A673 (cell line): ENCODE data around the gene TPI1. TPM values are rescaled to one million over a fixed set of nuclear protein-coding genes. Genes with fewer than 3 reads are reported as not detected.

Experiments
- BruUV-seq: library from RNA; stranded (reverse); fragments of 400-500 nt; replicated peaks from 2 replicates; lab custom pipeline; 2021; lab: Mats Ljungman, UMichigan
- CTCF ChIA-PET: fragments of 300-600 bp; sonication (Branson Sonifier 250); formaldehyde crosslinking; loops from one replicate; lab custom pipeline; 2022; ENCODE audit warnings: antibody characterized with exemption; lab: Charles Lee
- POLR2A ChIA-PET: fragments of 300-600 bp; sonication (Branson Sonifier 250); formaldehyde crosslinking; loops from one replicate; lab custom pipeline; 2022; ENCODE audit warnings: antibody characterized with exemption; ENCODE audit not compliant: low non-redundant PET; lab: Charles Lee
- DNase-seq: peaks from one replicate; pipeline ENCODE4 v3.0.0-alpha.2; 2015; ENCODE audit warnings: low spot score
- H3K27ac ChIP-seq: fragments of 200-600 bp; sonication (generic); 2 replicates; pipeline ENCODE4 v1.5.1; 2016; ENCODE audit warnings: mixed run types, low read depth, mild to moderate bottlenecking, mixed read lengths, antibody characterized with exemption, low read length; ENCODE audit not compliant: poor library complexity, severe bottlenecking
- H3K27me3 ChIP-seq: fragments of 200-600 bp; sonication (generic); replicated peaks from 2 replicates; pipeline ENCODE4 v1.6.1; 2017; ENCODE audit warnings: mixed run types, low read depth, mild to moderate bottlenecking, mixed read lengths, antibody characterized with exemption, low read length; ENCODE audit not compliant: insufficient read depth, poor library complexity
- H3K36me3 ChIP-seq: fragments of 200-600 bp; sonication (generic); 2 replicates; pipeline ENCODE4 v1.6.1; 2016; ENCODE audit warnings: mixed run types, mild to moderate bottlenecking, mixed read lengths, antibody characterized with exemption, low read length; ENCODE audit not compliant: insufficient read depth, poor library complexity, severe bottlenecking
- H3K4me1 ChIP-seq: fragments of 200-600 bp; sonication (generic); 2 replicates; pipeline ENCODE4 v1.6.1; 2017; ENCODE audit warnings: mixed run types, mild to moderate bottlenecking, mixed read lengths, antibody characterized with exemption, low read length; ENCODE audit not compliant: insufficient read depth, poor library complexity, severe bottlenecking
- H3K4me3 ChIP-seq: fragments of 200-600 bp; sonication (generic); 2 replicates; pipeline ENCODE4 v1.5.1; 2016; ENCODE audit warnings: low read depth, mixed run types, mild to moderate bottlenecking, mixed read lengths, low read length; ENCODE audit not compliant: poor library complexity, severe bottlenecking
- H3K9me3 ChIP-seq: fragments of 200-600 bp; sonication (generic); 2 replicates; pipeline ENCODE4 v1.6.1; 2016; ENCODE audit warnings: mixed run types, low read depth, mild to moderate bottlenecking, mixed read lengths, antibody characterized with exemption, low read length; ENCODE audit not compliant: poor library complexity, severe bottlenecking
- EZH2 ChIP-seq: fragments of 200-600 bp; sonication (generic); IDR thresholded peaks from 2 replicates; pipeline ENCODE4 v1.6.1; 2017; ENCODE audit warnings: borderline replicate concordance, low read depth, mild to moderate bottlenecking, mixed read lengths, antibody characterized with exemption, low read length; ENCODE audit not compliant: poor library complexity, severe bottlenecking
- intact Hi-C: fragments of 100-400 bp; cut with micrococcal nuclease; formaldehyde crosslinking; loops from one replicate; pipeline ENCODE4 v1.10.0; 2022; ENCODE audit not compliant: unreplicated experiment
- total RNA-seq: library from RNA; stranded (reverse); gene quantifications from 2 replicates; pipeline ENCODE4 v1.2.3, GENCODE V29; 2021
- TF ChIP-seq, protein P1 (sequence below): fragments of 300-800, 200-600 bp; sonication (generic); conservative IDR thresholded peaks from 2 replicates; pipeline ENCODE4 v1.5.1; 2017; ENCODE audit warnings: low read depth, mild to moderate bottlenecking, antibody characterized with exemption, low read length, moderate library complexity, mixed read lengths

The TPI1 gene
- total RNA-seq, 1 experiment from 2014 or later: 1,277 TPM

- H3K9me3 ChIP-seq: no peaks in the 10 kb centered on the region
- ChIA-PET CTCF (interaction anchor here (0.7 kb wide), 1 partner anchor 925 kb away, joined by 6 read pairs; no protein-coding TSS in a partner anchor), POLR2A (interaction anchor here (0.6 to 0.8 kb wide), 3 partner anchors 34 to 165 kb away, joined by 3 to 4 read pairs (median 3); no protein-coding TSS in a partner anchor)
- peak; percentile 58 for DNase-seq
- BruUV-seq: no TSS peak
- no peak for TF ChIP-seq EZH2
- TF ChIP-seq, protein P1, sequence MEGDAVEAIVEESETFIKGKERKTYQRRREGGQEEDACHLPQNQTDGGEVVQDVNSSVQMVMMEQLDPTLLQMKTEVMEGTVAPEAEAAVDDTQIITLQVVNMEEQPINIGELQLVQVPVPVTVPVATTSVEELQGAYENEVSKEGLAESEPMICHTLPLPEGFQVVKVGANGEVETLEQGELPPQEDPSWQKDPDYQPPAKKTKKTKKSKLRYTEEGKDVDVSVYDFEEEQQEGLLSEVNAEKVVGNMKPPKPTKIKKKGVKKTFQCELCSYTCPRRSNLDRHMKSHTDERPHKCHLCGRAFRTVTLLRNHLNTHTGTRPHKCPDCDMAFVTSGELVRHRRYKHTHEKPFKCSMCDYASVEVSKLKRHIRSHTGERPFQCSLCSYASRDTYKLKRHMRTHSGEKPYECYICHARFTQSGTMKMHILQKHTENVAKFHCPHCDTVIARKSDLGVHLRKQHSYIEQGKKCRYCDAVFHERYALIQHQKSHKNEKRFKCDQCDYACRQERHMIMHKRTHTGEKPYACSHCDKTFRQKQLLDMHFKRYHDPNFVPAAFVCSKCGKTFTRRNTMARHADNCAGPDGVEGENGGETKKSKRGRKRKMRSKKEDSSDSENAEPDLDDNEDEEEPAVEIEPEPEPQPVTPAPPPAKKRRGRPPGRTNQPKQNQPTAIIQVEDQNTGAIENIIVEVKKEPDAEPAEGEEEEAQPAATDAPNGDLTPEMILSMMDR: no peak
- peaks cover 70% of the 10 kb centered on the region for H3K36me3 ChIP-seq
- intact Hi-C loops: loop anchor here (2.0 kb wide), 1 partner anchor 14 kb away; the partner anchor contains the start of gene USP5
- H3K4me1 ChIP-seq: peaks cover 26% of the 10 kb centered on the region
- peak overlapping the region; percentile 99 for H3K27ac ChIP-seq
- H3K4me3 ChIP-seq: peak overlapping the region; percentile 100
- H3K27me3 ChIP-seq: no peaks in the 10 kb centered on the region
Observed at GRCh38 chr12:6866163-6866919, 990 bp upstream of the TPI1 start.

DNA sequence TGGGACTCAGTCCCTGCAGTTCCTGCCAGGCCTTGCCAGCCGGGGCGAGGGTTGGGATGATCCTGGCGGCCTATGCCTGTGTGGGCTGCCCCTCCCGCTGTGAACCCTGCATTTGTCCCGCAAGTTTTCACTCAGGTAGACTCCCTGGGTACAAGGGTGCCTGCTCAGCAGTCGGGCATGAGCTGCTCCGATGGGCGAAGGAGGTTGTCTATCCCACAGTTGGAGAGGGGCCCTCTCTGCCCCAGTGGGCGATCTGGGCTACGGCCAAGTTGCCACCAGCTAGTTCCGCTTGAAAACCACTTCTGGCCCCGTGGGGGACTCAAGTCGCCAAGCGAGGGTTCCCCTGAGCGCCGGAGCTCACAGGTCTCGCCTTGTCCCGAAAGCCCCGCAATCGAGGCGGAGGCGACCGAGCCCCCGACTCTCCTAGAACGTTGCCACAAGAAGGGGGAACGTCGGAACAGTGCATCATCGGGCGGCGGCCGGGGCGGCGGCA is 365 bp upstream of the TPI1 start:
- no peaks in the 10 kb centered on the region for H3K9me3 ChIP-seq
- H3K4me1 ChIP-seq: peaks cover 31% of the 10 kb centered on the region
- DNase-seq: no peak
- H3K27me3 ChIP-seq: no peaks in the 10 kb centered on the region
- peaks cover 67% of the 10 kb centered on the region for H3K36me3 ChIP-seq
- TF ChIP-seq, protein P1: no peak
- no peak for TF ChIP-seq EZH2
- POLR2A ChIA-PET: interaction anchor here (0.6 to 0.8 kb wide), 2 partner anchors 35 to 144 kb away, joined by 3 to 4 read pairs; no protein-coding TSS in a partner anchor
- H3K4me3 ChIP-seq: peak overlapping the region; percentile 100
- H3K27ac ChIP-seq: peak overlapping the region; percentile 99
- BruUV-seq: no TSS peak
- CTCF ChIA-PET: interaction anchor here (0.6 to 0.7 kb wide), 2 partner anchors 114 to 924 kb away, joined by 4 to 6 read pairs; partner anchors contain the start of gene MLF2
- intact Hi-C loops: loop anchor here (2.0 kb wide), 1 partner anchor 14 kb away; the partner anchor contains the start of gene USP5

DNA sequence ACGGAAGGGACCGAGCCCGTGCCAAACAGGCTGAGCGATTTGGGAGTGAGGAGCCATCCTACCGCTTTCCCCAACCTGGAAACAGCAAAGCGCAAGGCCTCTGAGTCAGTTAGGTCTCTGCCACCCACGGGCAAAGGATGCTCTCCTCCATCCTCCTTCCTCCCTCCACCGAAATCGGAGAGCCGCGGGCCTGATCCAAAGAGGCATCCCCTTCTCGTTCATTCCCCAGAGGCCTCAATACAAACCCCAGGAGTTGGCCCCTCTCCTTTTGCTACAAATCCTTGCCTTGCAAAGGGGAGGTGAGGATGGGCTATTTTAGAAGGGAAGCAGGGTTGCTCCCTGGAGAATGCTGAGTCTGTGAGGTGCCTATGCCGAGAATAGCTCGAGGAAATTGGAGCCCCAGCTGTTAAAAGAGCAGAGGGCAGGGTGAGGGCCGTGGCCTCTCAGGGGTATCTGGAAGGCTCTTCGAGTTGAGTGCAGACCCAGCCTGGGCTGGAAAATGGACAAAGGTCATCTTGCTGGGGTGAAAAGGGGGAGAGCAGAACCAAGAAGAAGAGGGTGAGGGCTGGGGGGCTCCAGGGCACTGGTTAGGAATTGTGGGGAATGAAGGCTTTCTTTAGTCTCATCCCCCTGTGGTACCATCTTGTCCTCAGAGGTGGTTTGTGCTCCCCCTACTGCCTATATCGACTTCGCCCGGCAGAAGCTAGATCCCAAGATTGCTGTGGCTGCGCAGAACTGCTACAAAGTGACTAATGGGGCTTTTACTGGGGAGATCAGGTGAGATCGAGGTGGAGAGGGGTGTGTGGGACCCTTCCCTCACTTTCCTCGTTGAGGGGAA is 1.1 kb downstream of the TPI1 start:
- H3K9me3 ChIP-seq: no peaks in the 10 kb centered on the region
- intact Hi-C loops: no loop called here
- ChIA-PET POLR2A (no interaction called here), CTCF (interaction anchor here (0.6 to 1.7 kb wide), 5 partner anchors 47 to 244 kb away, joined by 3 to 11 read pairs (median 4); partner anchors contain the start of gene GPR162)
- TF ChIP-seq EZH2: no peak
- TF ChIP-seq, protein P1: peak; percentile 29; the same call in 1 of the 2 replicates
- peaks cover 54% of the 10 kb centered on the region for H3K36me3 ChIP-seq
- DNase-seq: peak; percentile 48
- peaks cover 34% of the 10 kb centered on the region for H3K4me1 ChIP-seq
- peak overlapping the region; percentile 99 for H3K27ac ChIP-seq
- BruUV-seq: no TSS peak
- no peaks in the 10 kb centered on the region for H3K27me3 ChIP-seq
- H3K4me3 ChIP-seq: peak overlapping the region; percentile 100
